BLaER1 treated with 17β-estradiol and CSF1 and Interleukin-3, amounts not matched to agents 10 nM and 100 nM (cell line): ENCODE results near the gene STK39.

Source experiments
- H3K27ac ChIP-seq, 11 experiments: shearing (Covaris generic); formaldehyde crosslinking; 2 replicates each; pipeline ENCODE4 v1.8.1; 2022
- H3K27me3 ChIP-seq, 11 experiments: shearing (Covaris generic); formaldehyde crosslinking; 2 replicates each; pipeline ENCODE4 v1.8.1; 2022
- H3K36me3 ChIP-seq, 11 experiments: shearing (Covaris generic); formaldehyde crosslinking; 2 replicates each; pipeline ENCODE4 v1.8.1; 2022
- H3K4me1 ChIP-seq, 10 experiments: shearing (Covaris generic); formaldehyde crosslinking; 2 replicates each; pipeline ENCODE4 v1.8.1; 2022
- H3K4me2 ChIP-seq, 11 experiments: shearing (Covaris generic); formaldehyde crosslinking; 2 replicates each; pipeline ENCODE4 v1.8.1; 2022
- H3K4me3 ChIP-seq, 10 experiments: shearing (Covaris generic); formaldehyde crosslinking; 2 replicates each; pipeline ENCODE4 v1.8.1; 2022
- H3K9ac ChIP-seq, 11 experiments: shearing (Covaris generic); formaldehyde crosslinking; 2 replicates each; pipeline ENCODE4 v1.8.1; 2022
- H3K9me3 ChIP-seq, 11 experiments: shearing (Covaris generic); formaldehyde crosslinking; replicated peaks in 1 of 11; 2 replicates each; pipeline ENCODE4 v1.8.1; 2022
- H4K20me1 ChIP-seq, 11 experiments: shearing (Covaris generic); formaldehyde crosslinking; 2 replicates each; pipeline ENCODE4 v1.8.1; 2022
- Cebpa-rat ChIP-seq, 11 experiments: shearing (Covaris generic); IDR thresholded peaks; 2 replicates each; pipeline ENCODE4 v1.8.1; 2022

Gene STK39

DNA sequence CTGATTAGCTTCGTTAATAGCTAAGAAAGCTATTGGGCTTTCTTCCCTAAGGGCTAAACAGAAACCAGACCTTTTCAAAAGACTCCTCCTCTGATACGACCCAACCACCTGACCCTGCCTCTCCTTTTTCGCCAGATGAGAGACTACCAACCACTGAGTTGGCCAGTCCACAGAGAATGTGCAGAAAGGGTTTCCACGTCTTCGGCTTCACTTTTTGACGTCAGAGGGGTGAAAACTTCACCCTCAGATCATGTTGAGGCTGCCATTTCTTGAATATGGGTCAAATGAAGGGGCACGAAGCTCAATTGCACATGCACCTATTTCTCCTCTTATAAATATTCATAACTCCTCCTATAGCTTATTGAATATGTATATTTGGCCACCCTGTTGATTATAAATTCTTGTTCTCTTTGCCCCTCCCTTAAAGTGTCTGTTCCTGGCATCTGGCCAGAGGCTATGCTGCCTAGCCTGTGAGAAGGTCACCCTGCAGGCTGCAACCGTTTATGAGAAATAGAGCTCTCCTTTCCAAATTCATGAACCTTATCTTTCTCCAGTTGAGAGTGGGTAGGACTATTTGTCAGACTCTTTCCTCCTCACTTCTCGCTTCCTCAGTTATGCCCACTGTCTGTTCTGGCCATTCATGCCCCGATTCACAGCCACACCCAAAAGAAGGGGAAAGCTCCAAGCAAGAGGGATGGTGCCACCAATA is 301.6 kb downstream of the STK39 start:
- no peak for TF ChIP-seq Cebpa-rat (IDR thresholded peaks at IDR 0.05)
- H3K4me3 ChIP-seq = no peak overlapping the region
- no peaks in the 10 kb centered on the region; a peak in 1 of 22 replicates for H3K9me3 ChIP-seq
- H3K9ac ChIP-seq = no peak overlapping the region
- no peaks in the 10 kb centered on the region for H3K27me3 ChIP-seq
- H3K4me2 ChIP-seq = no peak overlapping the region
- H4K20me1 ChIP-seq = no peaks in the 10 kb centered on the region
- no peaks in the 10 kb centered on the region for H3K36me3 ChIP-seq
- H3K4me1 ChIP-seq = no peaks in the 10 kb centered on the region
- no peak overlapping the region for H3K27ac ChIP-seq

DNA sequence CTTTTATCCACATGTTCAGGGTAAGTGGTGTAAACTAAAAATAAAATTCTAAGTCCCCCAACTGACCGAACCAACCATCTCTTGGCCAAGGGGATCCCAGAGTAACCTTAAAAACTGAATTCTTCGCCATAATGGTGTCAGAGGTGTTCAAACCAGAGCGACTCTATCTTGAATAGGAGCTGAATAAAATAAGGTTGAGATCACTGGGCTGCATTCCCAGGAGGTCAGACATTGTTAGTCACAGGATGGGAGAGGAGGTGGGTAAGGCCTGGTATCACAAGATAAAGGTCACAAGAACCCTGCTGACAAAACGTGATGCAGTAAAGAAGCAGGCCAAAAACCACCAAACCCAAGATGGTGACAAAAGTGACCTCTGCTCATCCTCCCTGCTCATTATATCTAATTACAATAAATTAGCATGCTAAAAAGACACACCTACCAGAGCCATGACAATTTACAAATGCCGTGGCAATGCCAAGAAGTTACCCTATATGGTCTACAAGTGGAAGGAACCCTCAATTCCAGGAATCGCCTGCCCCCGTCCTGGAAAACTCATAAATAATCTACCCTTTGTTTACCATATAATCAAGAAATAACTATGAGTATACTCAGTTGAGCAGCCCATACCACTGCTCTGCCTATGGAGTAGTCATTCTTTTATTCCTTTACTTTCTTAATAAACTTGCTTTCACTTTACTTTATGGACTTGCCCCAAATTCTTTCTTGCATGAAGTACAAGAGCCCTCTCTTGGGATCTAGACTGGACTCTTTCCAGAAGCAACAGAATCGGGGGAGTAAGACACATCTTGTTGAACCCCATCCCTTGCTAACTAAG is 302.4 kb downstream of the STK39 start:
- no peaks in the 10 kb centered on the region for H3K36me3 ChIP-seq
- H3K9me3 ChIP-seq = no peaks in the 10 kb centered on the region; a peak in 1 of 22 replicates
- H3K4me1 ChIP-seq = no peaks in the 10 kb centered on the region
- H3K4me3 ChIP-seq = no peak overlapping the region
- H4K20me1 ChIP-seq = no peaks in the 10 kb centered on the region
- no peak for TF ChIP-seq Cebpa-rat (IDR thresholded peaks at IDR 0.05)
- H3K4me2 ChIP-seq = no peak overlapping the region
- H3K9ac ChIP-seq = no peak overlapping the region
- no peak overlapping the region for H3K27ac ChIP-seq
- H3K27me3 ChIP-seq = no peaks in the 10 kb centered on the region

DNA sequence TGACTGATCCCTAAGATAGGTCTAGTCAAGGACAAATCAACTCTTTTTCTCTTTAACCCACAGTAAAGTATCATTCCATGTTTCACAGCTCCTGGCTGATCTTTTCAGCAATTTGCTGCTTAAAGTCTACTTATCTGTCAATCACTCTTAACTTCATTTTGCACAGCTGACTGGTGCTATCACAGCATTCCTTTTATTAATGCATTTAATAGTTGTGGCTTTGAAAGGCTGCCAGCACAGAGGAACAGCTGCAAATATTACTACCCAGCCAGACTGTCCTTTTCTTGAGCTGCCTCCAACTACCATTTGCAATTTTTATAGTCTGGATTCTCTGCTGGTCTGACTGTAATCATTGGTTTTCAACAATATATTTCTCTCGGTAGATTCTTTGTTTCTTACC is 303.5 kb downstream of the STK39 start:
- no peak overlapping the region for H3K4me2 ChIP-seq

DNA sequence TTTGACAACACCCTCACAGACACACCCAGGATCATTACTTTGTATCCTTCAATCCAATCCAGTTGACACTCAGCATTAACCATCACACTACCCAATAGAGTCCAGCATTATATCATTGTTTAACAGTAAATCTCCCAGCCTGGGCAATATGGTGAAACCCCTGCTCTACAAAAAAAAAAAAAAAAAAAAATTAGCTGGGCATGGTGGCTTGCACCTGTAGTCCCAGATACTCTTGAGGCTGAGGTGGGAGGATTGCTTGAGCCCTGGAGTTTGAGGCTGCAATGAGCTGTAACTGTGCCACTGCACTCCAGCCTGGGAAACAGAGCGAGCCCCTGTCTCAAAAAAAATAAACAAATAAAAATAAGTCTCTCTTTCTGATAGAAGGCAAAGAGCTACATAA is 304.0 kb downstream of the STK39 start:
- H3K9me3 ChIP-seq = no peaks in the 10 kb centered on the region; a peak in 1 of 22 replicates
- H3K36me3 ChIP-seq = no peaks in the 10 kb centered on the region
- no peaks in the 10 kb centered on the region for H4K20me1 ChIP-seq
- no peak for TF ChIP-seq Cebpa-rat (IDR thresholded peaks at IDR 0.05)
- H3K4me3 ChIP-seq = no peak overlapping the region
- no peaks in the 10 kb centered on the region for H3K27me3 ChIP-seq
- H3K4me1 ChIP-seq = 0 out of 20 replicates have a peak, but pooled peaks cover 0 to 4% (median 0%) of the 10 kb centered on the region in 10 experiments
- no peak overlapping the region for H3K27ac ChIP-seq
- no peak overlapping the region for H3K4me2 ChIP-seq
- no peak overlapping the region for H3K9ac ChIP-seq

More for the DNA sequence above, 303.5 kb downstream of the STK39 start:
- H4K20me1 ChIP-seq = no peaks in the 10 kb centered on the region
- no peak overlapping the region for H3K27ac ChIP-seq
- no peaks in the 10 kb centered on the region for H3K36me3 ChIP-seq
- H3K4me1 ChIP-seq = 0 out of 20 replicates have a peak, but pooled peaks cover 0 to 4% (median 0%) of the 10 kb centered on the region in 10 experiments
- H3K27me3 ChIP-seq = no peaks in the 10 kb centered on the region
- no peak for TF ChIP-seq Cebpa-rat (IDR thresholded peaks at IDR 0.05)
- H3K9ac ChIP-seq = no peak overlapping the region
- no peak overlapping the region for H3K4me3 ChIP-seq
- H3K9me3 ChIP-seq = no peaks in the 10 kb centered on the region; a peak in 1 of 22 replicates

DNA sequence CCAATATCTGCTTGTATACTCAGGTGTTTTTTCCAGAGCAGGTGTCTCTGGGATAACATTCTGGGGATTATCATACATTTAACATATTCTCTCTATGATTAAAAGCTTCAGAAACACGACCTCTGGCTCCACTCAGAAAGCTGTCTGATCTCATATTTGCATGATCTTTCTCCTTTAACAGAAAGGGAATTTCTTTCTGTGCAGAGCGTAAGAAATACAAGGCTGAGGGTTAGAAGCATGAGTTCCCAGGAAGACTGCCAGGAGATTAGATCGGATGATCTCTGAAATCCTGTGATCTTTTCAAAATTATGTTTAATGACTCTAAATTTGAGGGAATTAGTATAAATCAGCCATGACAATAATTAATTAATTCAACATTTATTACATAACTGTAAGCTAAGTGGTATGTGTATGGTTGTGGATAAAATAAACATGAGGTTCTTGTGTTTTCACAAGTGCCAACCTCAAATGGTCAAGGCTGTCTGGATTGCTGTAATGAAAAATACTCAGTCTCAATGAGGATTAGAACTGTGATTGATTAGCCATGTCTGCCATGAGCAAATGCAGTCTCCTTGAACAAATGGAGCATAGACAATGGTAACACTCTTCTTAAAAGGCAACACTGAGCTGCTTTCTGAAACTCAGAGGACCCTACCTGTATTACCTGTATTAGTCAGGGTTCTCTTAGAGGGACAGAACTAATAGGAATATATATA is 304.9 kb downstream of the STK39 start:
- Histone ChIP-seq H3K4me3 (no peak overlapping the region), H3K9me3 (no peaks in the 10 kb centered on the region; a peak in 1 of 22 replicates), H3K27me3 (no peaks in the 10 kb centered on the region), H3K27ac (no peak overlapping the region), H3K36me3 (no peaks in the 10 kb centered on the region), H4K20me1 (no peaks in the 10 kb centered on the region), H3K9ac (no peak overlapping the region), H3K4me1 (0 out of 20 replicates have a peak, but pooled peaks cover 0 to 4% (median 0%) of the 10 kb centered on the region in 10 experiments), H3K4me2 (no peak overlapping the region)
- no peak for TF ChIP-seq Cebpa-rat (IDR thresholded peaks at IDR 0.05)

- Histone ChIP-seq H3K4me1 (0 out of 20 replicates have a peak, but pooled peaks cover 0 to 4% (median 0%) of the 10 kb centered on the region in 10 experiments), H4K20me1 (no peaks in the 10 kb centered on the region), H3K36me3 (no peaks in the 10 kb centered on the region), H3K4me3 (no peak overlapping the region), H3K9ac (no peak overlapping the region), H3K9me3 (no peaks in the 10 kb centered on the region; a peak in 1 of 22 replicates), H3K27me3 (no peaks in the 10 kb centered on the region), H3K4me2 (no peak overlapping the region), H3K27ac (no peak overlapping the region)
- no peak for TF ChIP-seq Cebpa-rat (IDR thresholded peaks at IDR 0.05)
Observed at GRCh38 chr2:167941604-167942003, 305.8 kb downstream of the STK39 start.

- H3K27ac ChIP-seq = no peak overlapping the region
- H4K20me1 ChIP-seq = no peaks in the 10 kb centered on the region
- H3K36me3 ChIP-seq = no peaks in the 10 kb centered on the region
- H3K4me1 ChIP-seq = 0 out of 20 replicates have a peak, but pooled peaks cover 0 to 4% (median 0%) of the 10 kb centered on the region in 10 experiments
- H3K4me3 ChIP-seq = no peak overlapping the region
- no peak overlapping the region for H3K4me2 ChIP-seq
- no peak for TF ChIP-seq Cebpa-rat (IDR thresholded peaks at IDR 0.05)
- H3K9ac ChIP-seq = no peak overlapping the region
- H3K27me3 ChIP-seq = no peaks in the 10 kb centered on the region
- H3K9me3 ChIP-seq = peaks cover 0 to 3% (median 0%) of the 10 kb centered on the region in 11 experiments; a peak in 5 of 22 replicates
Observed at GRCh38 chr2:167940734-167941507, 306.5 kb downstream of the STK39 start.

GRCh38 chr2:167940346-167940725 is 307.1 kb downstream of the STK39 start:
- H3K9ac ChIP-seq = no peak overlapping the region

More at GRCh38 chr2:167940346-167940725, 307.1 kb downstream of the STK39 start:
- H3K27ac ChIP-seq = no peak overlapping the region
- no peaks in the 10 kb centered on the region for H3K27me3 ChIP-seq
- H3K4me3 ChIP-seq = no peak overlapping the region
- no peaks in the 10 kb centered on the region for H4K20me1 ChIP-seq
- no peak overlapping the region for H3K4me2 ChIP-seq
- H3K36me3 ChIP-seq = no peaks in the 10 kb centered on the region
- H3K9me3 ChIP-seq = peaks cover 0 to 7% (median 0%) of the 10 kb centered on the region in 11 experiments; a peak in 5 of 22 replicates
- no peak for TF ChIP-seq Cebpa-rat (IDR thresholded peaks at IDR 0.05)
- H3K4me1 ChIP-seq = 0 out of 20 replicates have a peak, but pooled peaks cover 0 to 4% (median 0%) of the 10 kb centered on the region in 10 experiments
